Measurements from ENCODE around the gene MYH10. TPM values are rescaled to one million over a fixed set of nuclear protein-coding genes. Genes with fewer than 3 reads are reported as not detected.

MYH10 gene
- total RNA-seq, 1 donor from 2014 or later, result 429 TPM

DNA sequence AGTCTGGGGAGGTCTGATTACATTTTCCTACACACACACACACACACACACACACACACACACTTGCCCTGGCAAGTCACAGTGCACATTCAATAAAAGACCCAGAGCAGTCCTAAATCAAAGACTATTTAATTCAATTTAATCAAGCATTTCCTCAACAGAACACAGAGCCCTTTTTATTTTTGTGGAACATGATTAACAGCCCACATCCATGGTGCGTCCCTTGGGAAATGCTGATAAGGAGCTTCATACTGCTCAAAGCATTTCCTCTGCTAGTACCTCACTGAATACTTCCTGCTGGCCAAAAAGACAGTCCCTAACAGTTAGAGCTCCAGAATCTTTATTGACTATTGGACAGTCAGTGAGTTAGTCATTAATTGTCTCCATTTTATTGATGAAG lies 43.1 kb upstream of the MYH10 start:
- Mint-ChIP-seq H3K36me3 (ENCODE audit: low read depth, unreplicated experiment) (no peaks in the 10 kb centered on the region), H3K9me3 (ENCODE audit: unreplicated experiment) (no peaks in the 10 kb centered on the region), H3K4me1 (ENCODE audit: unreplicated experiment) (peaks cover 46% of the 10 kb centered on the region), H3K4me3 (ENCODE audit: unreplicated experiment) (no peak overlapping the region), H3K27ac (ENCODE audit: unreplicated experiment) (peak overlapping the region; percentile 79), H3K27me3 (ENCODE audit: unreplicated experiment) (no peaks in the 10 kb centered on the region)
- TF ChIP-seq, protein P1, sequence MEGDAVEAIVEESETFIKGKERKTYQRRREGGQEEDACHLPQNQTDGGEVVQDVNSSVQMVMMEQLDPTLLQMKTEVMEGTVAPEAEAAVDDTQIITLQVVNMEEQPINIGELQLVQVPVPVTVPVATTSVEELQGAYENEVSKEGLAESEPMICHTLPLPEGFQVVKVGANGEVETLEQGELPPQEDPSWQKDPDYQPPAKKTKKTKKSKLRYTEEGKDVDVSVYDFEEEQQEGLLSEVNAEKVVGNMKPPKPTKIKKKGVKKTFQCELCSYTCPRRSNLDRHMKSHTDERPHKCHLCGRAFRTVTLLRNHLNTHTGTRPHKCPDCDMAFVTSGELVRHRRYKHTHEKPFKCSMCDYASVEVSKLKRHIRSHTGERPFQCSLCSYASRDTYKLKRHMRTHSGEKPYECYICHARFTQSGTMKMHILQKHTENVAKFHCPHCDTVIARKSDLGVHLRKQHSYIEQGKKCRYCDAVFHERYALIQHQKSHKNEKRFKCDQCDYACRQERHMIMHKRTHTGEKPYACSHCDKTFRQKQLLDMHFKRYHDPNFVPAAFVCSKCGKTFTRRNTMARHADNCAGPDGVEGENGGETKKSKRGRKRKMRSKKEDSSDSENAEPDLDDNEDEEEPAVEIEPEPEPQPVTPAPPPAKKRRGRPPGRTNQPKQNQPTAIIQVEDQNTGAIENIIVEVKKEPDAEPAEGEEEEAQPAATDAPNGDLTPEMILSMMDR (IDR thresholded peaks at IDR 0.05; ENCODE audit: unreplicated experiment), result no peak
- no peak for DNase-seq (ENCODE audit: low spot score)

DNA sequence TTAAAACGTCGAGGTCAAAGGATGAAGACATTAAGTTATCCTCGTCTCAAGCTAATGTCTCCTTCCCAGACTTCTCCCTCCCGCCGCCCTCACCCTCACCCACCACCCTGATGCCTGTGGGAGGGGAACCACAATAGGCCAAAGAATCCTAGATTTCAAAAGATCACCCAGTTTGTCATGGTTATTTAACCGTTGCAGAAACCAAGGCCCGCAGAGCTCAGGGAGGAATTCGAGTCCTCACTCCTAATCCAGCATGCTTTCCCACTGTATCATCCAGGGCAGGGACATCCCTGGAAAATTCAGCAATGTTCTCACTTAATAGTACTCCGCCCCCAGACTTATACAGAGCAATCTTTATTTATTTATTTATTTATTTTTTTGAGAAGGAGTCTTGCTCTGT lies 41.8 kb upstream of the MYH10 start:
- no peak for DNase-seq (ENCODE audit: low spot score)
- Mint-ChIP-seq H3K27me3 (ENCODE audit: unreplicated experiment) (peaks cover 2% of the 10 kb centered on the region), H3K36me3 (ENCODE audit: low read depth, unreplicated experiment) (no peaks in the 10 kb centered on the region), H3K9me3 (ENCODE audit: unreplicated experiment) (no peaks in the 10 kb centered on the region), H3K4me1 (ENCODE audit: unreplicated experiment) (peaks cover 56% of the 10 kb centered on the region), H3K4me3 (ENCODE audit: unreplicated experiment) (no peak overlapping the region), H3K27ac (ENCODE audit: unreplicated experiment) (no peak overlapping the region)
- TF ChIP-seq, protein P1 (IDR thresholded peaks at IDR 0.05; ENCODE audit: unreplicated experiment), result no peak

DNA sequence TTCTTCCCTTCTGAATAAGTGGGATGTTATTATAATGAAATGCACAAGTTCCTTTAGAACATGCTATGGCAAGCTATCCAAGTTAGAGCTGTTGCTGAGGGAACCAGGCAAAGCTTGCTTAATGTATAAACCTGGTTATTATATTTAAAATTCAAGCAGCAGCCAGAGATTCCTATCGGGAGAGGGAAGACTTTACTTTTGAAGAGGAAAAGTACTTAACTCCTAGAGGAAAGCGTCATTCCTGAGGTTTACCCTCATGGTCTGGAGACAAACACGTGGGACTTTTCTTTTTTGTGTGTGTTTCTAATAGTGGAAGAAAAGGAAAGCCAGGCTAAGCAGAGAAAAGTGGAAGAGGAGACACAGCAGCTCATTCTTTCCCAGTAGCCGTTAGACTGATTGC lies 39.9 kb upstream of the MYH10 start:
- H3K4me3 Mint-ChIP-seq (ENCODE audit: unreplicated experiment), result no peak overlapping the region
- H3K27me3 Mint-ChIP-seq (ENCODE audit: unreplicated experiment), result peaks cover 2% of the 10 kb centered on the region
- H3K9me3 Mint-ChIP-seq (ENCODE audit: unreplicated experiment), result no peaks in the 10 kb centered on the region
- TF ChIP-seq, protein P1 (IDR thresholded peaks at IDR 0.05; ENCODE audit: unreplicated experiment), result no peak
- H3K27ac Mint-ChIP-seq (ENCODE audit: unreplicated experiment), result no peak overlapping the region
- H3K4me1 Mint-ChIP-seq (ENCODE audit: unreplicated experiment), result peaks cover 55% of the 10 kb centered on the region
- DNase-seq (ENCODE audit: low spot score), result no peak
- H3K36me3 Mint-ChIP-seq (ENCODE audit: low read depth, unreplicated experiment), result no peaks in the 10 kb centered on the region

DNA sequence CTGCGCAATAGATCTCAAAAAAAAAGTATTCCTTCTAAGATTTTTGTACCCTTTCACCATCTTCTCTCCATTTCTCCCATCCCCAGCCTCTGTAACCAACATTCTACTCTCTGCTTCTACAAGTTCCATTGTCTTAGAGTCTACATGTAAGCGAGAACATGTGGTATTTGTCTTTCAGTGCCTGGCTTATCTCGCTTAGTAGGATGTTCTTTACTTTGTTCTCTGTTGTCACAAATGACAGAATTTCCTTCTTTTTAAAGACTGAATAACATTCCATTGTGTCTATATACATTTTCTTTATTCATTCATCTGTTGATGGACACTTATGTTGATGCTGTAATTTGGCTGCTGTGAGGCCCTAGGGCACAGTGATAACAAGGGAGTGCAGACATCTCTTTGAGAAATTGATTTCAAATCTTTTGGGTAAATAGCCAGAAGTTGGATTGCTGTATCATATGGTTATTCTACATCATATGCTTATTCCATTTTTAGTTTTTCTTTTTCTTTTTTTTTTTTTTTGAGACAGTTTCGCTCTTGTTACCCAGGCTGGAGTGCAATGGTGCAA lies 37.7 kb upstream of the MYH10 start:
- TF ChIP-seq, protein P1 (IDR thresholded peaks at IDR 0.05; ENCODE audit: unreplicated experiment), result no peak
- no peaks in the 10 kb centered on the region for H3K9me3 Mint-ChIP-seq (ENCODE audit: unreplicated experiment)
- H3K36me3 Mint-ChIP-seq (ENCODE audit: low read depth, unreplicated experiment), result no peaks in the 10 kb centered on the region
- H3K4me1 Mint-ChIP-seq (ENCODE audit: unreplicated experiment), result peaks cover 36% of the 10 kb centered on the region
- H3K27me3 Mint-ChIP-seq (ENCODE audit: unreplicated experiment), result peaks cover 2% of the 10 kb centered on the region
- H3K27ac Mint-ChIP-seq (ENCODE audit: unreplicated experiment), result peak overlapping the region; percentile 89
- peak overlapping the region; percentile 5 for H3K4me3 Mint-ChIP-seq (ENCODE audit: unreplicated experiment)
- DNase-seq (ENCODE audit: low spot score), result no peak

DNA sequence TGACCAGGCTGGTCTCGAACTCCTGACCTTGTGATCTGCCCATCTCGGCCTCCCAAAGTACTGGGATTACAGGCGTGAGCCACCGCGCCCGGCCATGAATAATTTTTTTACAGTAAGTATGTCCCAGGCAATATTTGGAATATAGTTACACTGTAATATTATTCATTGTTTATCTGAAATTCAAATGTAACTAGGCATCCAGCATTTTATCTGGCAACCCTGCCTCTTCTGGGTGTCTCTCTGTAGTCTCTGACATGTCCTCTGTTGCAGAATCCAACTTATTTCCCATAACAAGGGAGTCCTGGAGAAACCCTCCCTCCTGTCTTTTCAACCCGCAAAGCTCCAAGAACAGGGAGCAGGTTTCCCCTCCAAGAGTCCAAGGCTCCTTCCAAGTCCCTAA lies 36.9 kb upstream of the MYH10 start:
- Mint-ChIP-seq H3K36me3 (ENCODE audit: low read depth, unreplicated experiment) (no peaks in the 10 kb centered on the region), H3K27me3 (ENCODE audit: unreplicated experiment) (peaks cover 2% of the 10 kb centered on the region), H3K4me1 (ENCODE audit: unreplicated experiment) (peaks cover 30% of the 10 kb centered on the region), H3K9me3 (ENCODE audit: unreplicated experiment) (no peaks in the 10 kb centered on the region), H3K4me3 (ENCODE audit: unreplicated experiment) (no peak overlapping the region), H3K27ac (ENCODE audit: unreplicated experiment) (peak overlapping the region; percentile 96)
- TF ChIP-seq, protein P1 (IDR thresholded peaks at IDR 0.05; ENCODE audit: unreplicated experiment), result no peak
- DNase-seq (ENCODE audit: low spot score), result no peak
